CD1c-positive myeloid dendritic cell (primary cell): ENCODE data around the gene POU2F3.

Experiments
- DNase-seq: peaks from one replicate; pipeline ENCODE4 v3.0.0-alpha.2; 2016; ENCODE audit errors: extremely low spot score

POU2F3 gene

GRCh38 chr11:120324932-120325810 is 85.2 kb downstream of the POU2F3 start, which contains the start of gene TLCD5:
Gene TLCD5 (plus strand): TSS chr11:120325299. CDS start chr11:120327442, 2,143 bp downstream.
- no peak for DNase-seq

GRCh38 chr11:120326228-120326627 is 86.3 kb downstream of the POU2F3 start:
- DNase-seq = no peak

- DNase-seq = peak; percentile 41
These were observed 86.9 kb downstream of the POU2F3 start for GRCh38 chr11:120326845-120327281.

- DNase-seq = no peak
These were observed 87.4 kb downstream of the POU2F3 start for GRCh38 chr11:120327311-120327710.

GRCh38 chr11:120329556-120329955 is 89.6 kb downstream of the POU2F3 start:
- DNase-seq = no peak

- DNase-seq = no peak
These were observed 90.1 kb downstream of the POU2F3 start for GRCh38 chr11:120330045-120330444.

- DNase-seq = no peak
These were observed 91.5 kb downstream of the POU2F3 start for GRCh38 chr11:120331301-120331996.

- DNase-seq = no peak
These were observed 93.1 kb downstream of the POU2F3 start for GRCh38 chr11:120332822-120333716.

- no peak for DNase-seq
These were observed 93.9 kb downstream of the POU2F3 start for GRCh38 chr11:120333801-120334200.

- no peak for DNase-seq
These were observed 94.4 kb downstream of the POU2F3 start for GRCh38 chr11:120334332-120334731.

GRCh38 chr11:120334894-120335462 is 95.0 kb downstream of the POU2F3 start:
- peak; percentile 86 for DNase-seq

GRCh38 chr11:120335556-120335907 is 95.6 kb downstream of the POU2F3 start:
- DNase-seq = no peak

- DNase-seq = peak; percentile 85
These were observed 96.1 kb downstream of the POU2F3 start, which contains the start of gene ARHGEF12 for GRCh38 chr11:120335908-120336640. Gene ARHGEF12 (plus strand): TSS chr11:120336413. CDS start chr11:120337244, 831 bp downstream.

GRCh38 chr11:120336641-120337354 is 96.9 kb downstream of the POU2F3 start:
- DNase-seq = no peak

GRCh38 chr11:120337355-120338106 is 97.6 kb downstream of the POU2F3 start:
- DNase-seq = no peak

GRCh38 chr11:120338107-120338933 is 98.4 kb downstream of the POU2F3 start:
- DNase-seq = no peak

GRCh38 chr11:120339394-120339890 is 99.5 kb downstream of the POU2F3 start:
- DNase-seq = no peak

- no peak for DNase-seq
These were observed 100.6 kb downstream of the POU2F3 start for GRCh38 chr11:120340529-120340928.
